Mesenchymal stem cell (in vitro differentiated cells and primary cell): Measurements from ENCODE around the gene GTF3C1.
A peak's percentile ranks its signal among the peaks of the same experiment; 100 is the strongest.

Experiments
- DNase-seq: peaks from one replicate; pipeline ENCODE4 v3.0.0-alpha.2; 2013
- H2AFZ ChIP-seq: one replicate; pipeline ENCODE4 v1.6.1; 2013; ENCODE audit warnings: low read depth, mild to moderate bottlenecking, control low read depth, inconsistent platforms, low read length, moderate library complexity
- H2AK5ac ChIP-seq: 2 replicates; pipeline ENCODE4 v1.6.1; 2013; ENCODE audit warnings: low read length, moderate library complexity, mild to moderate bottlenecking, inconsistent platforms; ENCODE audit not compliant: severe bottlenecking
- H2BK120ac ChIP-seq: one replicate; pipeline ENCODE4 v1.6.1; 2013; ENCODE audit warnings: low read depth, mild to moderate bottlenecking, inconsistent platforms, low read length, moderate library complexity
- H2BK12ac ChIP-seq, 2 experiments: one replicate each; pipeline ENCODE4 v1.6.1; 2013; ENCODE audit warnings: inconsistent platforms in 2 of 2, low read length in 2 of 2, mild to moderate bottlenecking in 2 of 2, moderate library complexity in 2 of 2, control low read depth in 1 of 2
- H2BK15ac ChIP-seq: one replicate; pipeline ENCODE4 v1.6.1; 2013; ENCODE audit warnings: mild to moderate bottlenecking, low read depth, inconsistent platforms; ENCODE audit not compliant: poor library complexity, severe bottlenecking
- H2BK5ac ChIP-seq: 2 replicates; pipeline ENCODE4 v1.6.1; 2013; ENCODE audit warnings: low read depth, mild to moderate bottlenecking, low read length, control low read depth, inconsistent platforms; ENCODE audit not compliant: poor library complexity, severe bottlenecking
- H3K14ac ChIP-seq, 2 experiments: one replicate each; pipeline ENCODE4 v1.6.1; 2013; ENCODE audit warnings: inconsistent platforms in 2 of 2, low read length in 2 of 2, control low read depth in 1 of 2, mild to moderate bottlenecking in 1 of 2, moderate library complexity in 1 of 2
- H3K18ac ChIP-seq, 2 experiments: one replicate each; pipeline ENCODE4 v1.6.1; 2013; ENCODE audit warnings: inconsistent platforms in 2 of 2, low read length in 2 of 2, control low read depth in 1 of 2, low read depth in 1 of 2, mild to moderate bottlenecking in 1 of 2
- H3K23ac ChIP-seq, 2 experiments: one replicate each; pipeline ENCODE4 v1.6.1; 2013; ENCODE audit warnings: inconsistent platforms in 2 of 2, low read length in 2 of 2, mild to moderate bottlenecking in 2 of 2, moderate library complexity in 2 of 2, control low read depth in 1 of 2
- H3K27ac ChIP-seq: 2 replicates; pipeline ENCODE4 v1.5.1; 2013; ENCODE audit warnings: mild to moderate bottlenecking, moderate library complexity, low read length, control low read depth, inconsistent platforms; ENCODE audit not compliant: poor library complexity, severe bottlenecking
- H3K27me3 ChIP-seq, 2 experiments: 2 replicates each; pipeline versions ENCODE4 v1.6.1 to v1.7.0; 2013; ENCODE audit warnings: low read length in 2 of 2, mild to moderate bottlenecking in 2 of 2, moderate library complexity in 2 of 2, control low read depth in 1 of 2, inconsistent platforms in 1 of 2; ENCODE audit not compliant: control insufficient read depth in 1 of 2, insufficient read depth in 1 of 2
- H3K36me3 ChIP-seq, 2 experiments: 2 replicates each; pipeline versions ENCODE4 v1.6.1 to v1.7.0; 2013; ENCODE audit warnings: low read length in 2 of 2, control low read depth in 1 of 2, inconsistent platforms in 1 of 2, low read depth in 1 of 2, mild to moderate bottlenecking in 1 of 2; ENCODE audit not compliant: insufficient read depth in 2 of 2, control insufficient read depth in 1 of 2
- H3K4ac ChIP-seq, 2 experiments: one replicate each; pipeline ENCODE4 v1.6.1; 2013; ENCODE audit warnings: inconsistent platforms in 2 of 2, low read length in 2 of 2, mild to moderate bottlenecking in 2 of 2, moderate library complexity in 2 of 2, control low read depth in 1 of 2, low read depth in 1 of 2
- H3K4me1 ChIP-seq: 2 replicates; pipeline ENCODE4 v1.6.1; 2013; ENCODE audit warnings: low read depth, low read length, control low read depth; ENCODE audit not compliant: control insufficient read depth, insufficient read depth
- H3K4me2 ChIP-seq: 2 replicates; pipeline ENCODE4 v1.6.1; 2013; ENCODE audit warnings: low read length, mild to moderate bottlenecking, inconsistent platforms; ENCODE audit not compliant: poor library complexity, severe bottlenecking
- H3K4me3 ChIP-seq, 2 experiments: 2 replicates each; pipeline versions ENCODE4 v1.5.1 to v1.7.0; 2013; ENCODE audit warnings: low read length in 2 of 2, mild to moderate bottlenecking in 2 of 2, control low read depth in 1 of 2, low read depth in 1 of 2; ENCODE audit not compliant: insufficient read depth in 1 of 2
- H3K79me1 ChIP-seq: replicated peaks from 2 replicates; pipeline ENCODE4 v1.6.1; 2013; ENCODE audit warnings: mild to moderate bottlenecking, control low read depth, low read length, inconsistent platforms; ENCODE audit not compliant: poor library complexity, severe bottlenecking
- H3K9ac ChIP-seq: 2 replicates; pipeline ENCODE4 v1.7.0; 2013; ENCODE audit warnings: mild to moderate bottlenecking, low read length, moderate library complexity
- H3K9me3 ChIP-seq: 2 replicates; pipeline ENCODE4 v1.7.0; 2013; ENCODE audit warnings: mild to moderate bottlenecking, low read length; ENCODE audit not compliant: control insufficient read depth
- H4K8ac ChIP-seq: one replicate; pipeline ENCODE4 v1.6.1; 2013; ENCODE audit warnings: inconsistent platforms, mild to moderate bottlenecking, low read length, moderate library complexity
- H4K91ac ChIP-seq: one replicate; pipeline ENCODE4 v1.6.1; 2013; ENCODE audit warnings: mild to moderate bottlenecking, low read length, inconsistent platforms
- WGBS: methylation state at CpG from one replicate; pipeline ENCODE4 v1.1.7; 2013; ENCODE audit warnings: mixed read lengths; 5-methylcytosine and 5-hydroxymethylcytosine counted together

Gene GTF3C1

DNA sequence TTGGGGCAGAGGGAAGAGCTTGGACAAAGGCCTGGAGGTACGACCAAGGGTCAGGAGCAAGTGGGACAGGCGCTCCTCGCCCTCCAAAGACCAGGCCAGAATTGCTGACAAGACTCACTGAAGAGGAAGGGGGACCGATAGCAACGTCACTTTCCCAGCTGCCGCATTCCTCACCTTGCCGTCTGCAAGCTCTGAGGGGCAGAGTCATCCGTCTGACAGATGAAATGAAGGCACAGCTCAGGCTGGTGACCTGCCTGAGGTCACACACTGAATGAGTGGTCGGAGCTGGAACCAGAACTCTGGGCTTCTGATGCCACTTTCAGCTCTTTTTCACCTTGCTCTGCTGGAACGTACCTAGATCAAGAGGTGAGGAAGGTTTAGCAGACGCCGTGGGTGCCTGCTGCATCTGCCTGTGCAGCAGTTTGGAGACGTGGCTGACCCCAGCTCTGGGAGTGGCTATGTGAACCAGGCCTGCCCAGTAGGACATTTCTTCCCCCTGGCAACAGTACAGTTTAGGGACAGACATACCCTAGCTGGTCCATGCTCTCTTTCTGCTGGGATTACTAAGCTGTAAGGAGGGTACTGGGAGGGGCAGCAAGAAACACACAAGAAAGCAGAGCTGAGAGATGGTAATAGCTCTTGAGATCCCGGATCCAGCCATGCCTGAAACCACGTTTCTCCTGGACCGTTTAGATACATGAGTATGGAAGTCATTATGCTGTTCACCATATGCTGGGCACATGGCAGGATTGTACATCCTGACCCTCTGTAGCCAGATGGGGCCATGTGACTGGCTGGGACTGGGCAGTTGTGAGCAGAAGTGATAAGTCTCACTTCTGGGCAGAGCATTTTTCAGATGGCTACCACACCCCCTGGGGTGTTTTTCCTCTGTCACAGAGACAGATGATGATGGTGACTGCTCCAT lies 96.9 kb downstream of the GTF3C1 start:
- H3K36me3 ChIP-seq, result no peaks in the 10 kb centered on the region

DNA sequence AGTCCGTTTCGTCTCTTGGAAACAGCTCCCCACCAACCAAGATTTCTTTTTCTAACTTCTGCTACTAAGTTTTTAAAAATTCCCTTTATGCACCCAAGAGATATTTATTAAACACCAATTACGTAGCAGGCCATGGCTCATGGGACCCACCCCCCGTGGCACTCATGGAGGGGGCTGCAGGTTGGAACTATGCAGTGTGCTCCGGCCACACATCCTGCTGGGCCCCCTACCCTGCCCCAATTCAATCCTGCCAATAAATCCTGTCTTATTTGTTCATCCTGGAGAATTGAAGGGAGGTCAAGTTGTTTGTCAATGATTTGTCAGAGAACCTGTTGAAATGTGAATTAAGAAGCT lies 99.5 kb downstream of the GTF3C1 start:
- H3K27ac ChIP-seq, result no peak overlapping the region

More for the DNA sequence above, 96.9 kb downstream of the GTF3C1 start:
- H4K91ac ChIP-seq, result no peak overlapping the region
- no peak overlapping the region for H2BK120ac ChIP-seq
- H2AFZ ChIP-seq, result no peak overlapping the region
- H3K23ac ChIP-seq, result no peak overlapping the region
- H2BK15ac ChIP-seq, result no peak overlapping the region
- H3K14ac ChIP-seq, result no peak overlapping the region
- H2BK5ac ChIP-seq, result no peak overlapping the region
- no peaks in the 10 kb centered on the region for H3K79me1 ChIP-seq
- H3K27me3 ChIP-seq, result peaks cover 0 to 20% of the 10 kb centered on the region in 2 experiments
- peaks cover 20% of the 10 kb centered on the region for H3K4me1 ChIP-seq
- H3K4ac ChIP-seq, result no peak overlapping the region
- H3K4me2 ChIP-seq, result no peak overlapping the region
- H3K9me3 ChIP-seq, result peaks cover 5% of the 10 kb centered on the region
- no peak overlapping the region for H2BK12ac ChIP-seq
- H2AK5ac ChIP-seq, result no peak overlapping the region
- no peak overlapping the region for H3K27ac ChIP-seq
- H4K8ac ChIP-seq, result no peak overlapping the region
- DNase-seq, result no peak
- no peak overlapping the region for H3K4me3 ChIP-seq
- no peak overlapping the region for H3K18ac ChIP-seq
- 76% methylated on average over 16 of the region's 16 CpGs for WGBS
- no peak overlapping the region for H3K9ac ChIP-seq

DNA sequence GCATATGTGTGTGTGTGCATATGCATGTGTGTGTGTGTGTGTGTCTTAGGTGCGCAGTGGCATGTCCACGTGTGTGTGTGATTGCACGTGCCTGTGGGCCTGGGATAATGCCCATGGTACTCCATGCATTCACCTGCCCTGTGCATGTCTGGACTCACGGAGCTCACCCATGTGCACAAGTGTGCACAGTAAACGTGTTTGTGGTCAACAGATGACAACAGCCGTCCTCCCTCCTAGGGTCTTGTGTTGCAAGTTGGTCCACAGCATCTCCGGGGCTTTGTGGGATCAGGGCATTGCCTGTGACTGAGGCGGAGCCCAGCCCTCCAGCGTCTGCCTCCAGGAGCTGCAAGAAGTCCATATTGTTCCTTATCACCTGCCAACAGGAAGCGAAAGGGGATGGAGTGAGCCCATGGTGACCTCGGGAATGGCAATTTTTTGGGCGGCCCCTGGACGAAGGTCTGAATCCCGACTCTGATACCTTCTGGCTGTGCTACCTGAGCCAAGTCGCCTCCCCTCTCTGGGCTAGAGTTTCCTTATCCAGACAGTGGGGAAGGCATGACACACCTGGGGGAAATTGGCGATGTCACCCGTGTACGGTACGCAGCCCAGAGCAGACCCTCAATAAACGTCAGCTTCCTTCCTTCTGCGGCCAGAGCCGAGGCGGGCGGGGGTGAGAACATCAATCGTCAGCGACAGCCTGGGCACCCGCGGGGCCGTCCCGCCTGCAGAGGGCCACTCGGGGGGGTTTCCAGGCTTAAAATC lies 100.1 kb downstream of the GTF3C1 start:
- H3K79me1 ChIP-seq, result no peaks in the 10 kb centered on the region
- 70% methylated on average over 31 of the region's 31 CpGs for WGBS
- no peak overlapping the region for H3K18ac ChIP-seq
- no peak overlapping the region for H3K14ac ChIP-seq
- no peak overlapping the region for H2AFZ ChIP-seq
- no peak overlapping the region for H2BK15ac ChIP-seq
- no peak overlapping the region for H3K4ac ChIP-seq
- H3K27ac ChIP-seq, result no peak overlapping the region
- no peak overlapping the region for H2AK5ac ChIP-seq
- H3K23ac ChIP-seq, result no peak overlapping the region
- no peak overlapping the region for H2BK120ac ChIP-seq
- no peak overlapping the region for H2BK12ac ChIP-seq
- H3K36me3 ChIP-seq, result no peaks in the 10 kb centered on the region
- peak overlapping the region; percentile 34 for H4K91ac ChIP-seq
- H3K27me3 ChIP-seq, result peaks cover 0 to 24% of the 10 kb centered on the region in 2 experiments
- H4K8ac ChIP-seq, result no peak overlapping the region
- H3K9ac ChIP-seq, result no peak overlapping the region
- H3K4me1 ChIP-seq, result peaks cover 17% of the 10 kb centered on the region
- DNase-seq, result no peak
- no peak overlapping the region for H3K4me3 ChIP-seq
- no peak overlapping the region for H2BK5ac ChIP-seq
- no peak overlapping the region for H3K4me2 ChIP-seq
- peaks cover 11% of the 10 kb centered on the region for H3K9me3 ChIP-seq

More for the DNA sequence above, 99.5 kb downstream of the GTF3C1 start:
- no peak overlapping the region for H2AK5ac ChIP-seq
- peaks cover 0 to 24% of the 10 kb centered on the region in 2 experiments for H3K27me3 ChIP-seq
- no peak for DNase-seq
- H3K4ac ChIP-seq, result no peak overlapping the region
- H3K14ac ChIP-seq, result no peak overlapping the region
- no peak overlapping the region for H4K91ac ChIP-seq
- no peak overlapping the region for H3K4me3 ChIP-seq
- no peak overlapping the region for H2BK120ac ChIP-seq
- H3K23ac ChIP-seq, result no peak overlapping the region
- no peaks in the 10 kb centered on the region for H3K36me3 ChIP-seq
- 54% methylated on average over 5 of the region's 5 CpGs for WGBS
- H3K4me2 ChIP-seq, result no peak overlapping the region
- H3K9ac ChIP-seq, result no peak overlapping the region
- peaks cover 17% of the 10 kb centered on the region for H3K4me1 ChIP-seq
- H2BK12ac ChIP-seq, result no peak overlapping the region
- H4K8ac ChIP-seq, result no peak overlapping the region
- no peak overlapping the region for H3K18ac ChIP-seq
- H2AFZ ChIP-seq, result no peak overlapping the region
- no peaks in the 10 kb centered on the region for H3K79me1 ChIP-seq
- H2BK15ac ChIP-seq, result no peak overlapping the region
- H2BK5ac ChIP-seq, result no peak overlapping the region
- peaks cover 6% of the 10 kb centered on the region for H3K9me3 ChIP-seq
